Measurements from ENCODE around the gene POLQ. TPM values are rescaled to one million over a fixed set of nuclear protein-coding genes. Genes with fewer than 3 reads are reported as not detected.

Gene POLQ
- total and polyA plus RNA-seq, 2 of the 4 experiments (the other 2 are of a cell fraction), result 1.8 to 5.0 TPM

DNA sequence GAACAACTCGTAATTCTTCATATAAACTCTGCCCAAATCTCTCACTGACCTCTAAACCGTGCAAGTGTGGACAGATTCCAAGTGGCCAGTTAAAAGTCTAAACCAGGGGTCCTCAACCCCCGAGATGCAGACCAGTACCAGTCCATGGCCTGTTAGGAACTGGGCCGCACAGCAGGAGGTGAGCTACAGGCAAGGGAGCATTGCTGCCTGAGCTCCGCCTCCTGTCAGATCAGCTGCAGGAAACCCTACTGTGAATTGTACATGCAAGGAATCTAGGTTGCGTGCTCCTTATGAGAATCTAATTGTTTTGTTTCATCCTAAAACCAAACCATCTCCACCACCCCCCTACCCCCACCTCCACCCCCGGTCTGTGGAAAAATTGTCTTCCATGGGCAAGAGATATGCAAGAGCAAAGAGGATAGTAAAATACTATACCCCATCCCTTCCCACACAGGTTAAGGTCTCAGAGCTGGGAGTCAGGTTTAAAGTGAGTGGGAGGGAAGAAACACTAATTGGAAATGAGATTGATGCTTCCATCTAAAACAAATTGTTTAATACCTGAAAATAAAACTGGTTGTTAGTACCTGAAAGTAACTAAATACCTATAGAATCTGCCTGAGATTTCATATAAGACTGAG lies 54.0 kb downstream of the POLQ start:
- CTCF ChIA-PET, result interaction anchor here (0.6 kb wide), 1 partner anchor 55 kb away, joined by 4 read pairs; no protein-coding TSS in a partner anchor
- Histone ChIP-seq H3K79me1 (ENCODE audit: low read depth in 1 of 2, low read length in 2 of 2) (no peaks in the 10 kb centered on the region), H2BK15ac (ENCODE audit: low read depth, low read length) (no peak overlapping the region), H2AK5ac (ENCODE audit: low read depth, low read length) (no peak overlapping the region), H3K56ac (ENCODE audit: extremely low read depth, insufficient read depth, low read length) (no peak overlapping the region), H3K4me2 (ENCODE audit: low read depth, low read length) (no peak overlapping the region), H3K9me1 (ENCODE audit: insufficient read depth, low read length) (no peaks in the 10 kb centered on the region; the same call in 1 of the 2 replicates), H2AK9ac (replicated peaks; ENCODE audit: low read depth, low read length, poor library complexity) (no peak overlapping the region), H3K9me3 (ENCODE audit: control insufficient read depth, insufficient read depth, low read length) (no peaks in the 10 kb centered on the region), H4K5ac (ENCODE audit: low read depth, low read length) (no peak overlapping the region), H3K27me3 (ENCODE audit: control insufficient read depth, insufficient read depth, low read length) (no peaks in the 10 kb centered on the region), H3K18ac (ENCODE audit: low read depth, low read length) (no peak overlapping the region), H3K4me3 (ENCODE audit: insufficient read depth, low read depth, low read length) (no peak overlapping the region), H3K27ac (ENCODE audit: insufficient read depth, low read length) (no peak overlapping the region), H3K36me3 (ENCODE audit: control insufficient read depth, insufficient read depth, low read length) (peaks cover 5% of the 10 kb centered on the region; the same call in 1 of the 2 replicates), H3K9ac (ENCODE audit: low read depth, low read length) (no peak overlapping the region), H2BK5ac (ENCODE audit: low read depth, low read length, poor library complexity, severe bottlenecking) (no peak overlapping the region), H3K4ac (ENCODE audit: low read depth, low read length) (no peak overlapping the region), H4K8ac (ENCODE audit: low read depth in 2 of 2, low read length in 2 of 2) (no peak overlapping the region), H2BK20ac (ENCODE audit: low read depth, low read length) (no peak overlapping the region), H3K14ac (replicated peaks; ENCODE audit: low read depth, low read length) (no peak overlapping the region), H2AFZ (replicated peaks; ENCODE audit: low read length, poor library complexity) (no peak overlapping the region), H2BK120ac (ENCODE audit: low read depth, low read length) (no peak overlapping the region), H4K20me1 (ENCODE audit: insufficient read depth, low read length) (no peaks in the 10 kb centered on the region), H4K91ac (ENCODE audit: insufficient read depth, low read depth, low read length) (no peak overlapping the region), H3K4me1 (ENCODE audit: control insufficient read depth, insufficient read depth, low read length) (peaks cover 2% of the 10 kb centered on the region; the same call in 1 of the 2 replicates), H3K23ac (ENCODE audit: low read depth, low read length) (no peak overlapping the region)
- WGBS, 2 experiments (ENCODE audit: extremely low coverage in 2 of 2, insufficient read length in 1 of 2), result 93% methylated on average over 3 of the region's 7 CpGs; no CpG with 5 or more reads in 1 of the 2 experiments
- dilution Hi-C loops (cut with HindIII; ENCODE audit: low sequenced_read_pairs, unreplicated experiment), result no loop called here
- BruUV-seq (replicated peaks), result no TSS peak
- DNase-seq (no peak), ATAC-seq (ENCODE audit: low read depth) (no peak)
- in situ Hi-C loops (cut with MboI; ENCODE audit: low sequenced_read_pairs), result loop anchor here (25.0 kb wide), 2 partner anchors 930 to 1055 kb away; no protein-coding TSS in a partner anchor
- POLR2A ChIA-PET (ENCODE audit: unreplicated experiment), result no interaction called here
- TF ChIP-seq, protein P1, sequence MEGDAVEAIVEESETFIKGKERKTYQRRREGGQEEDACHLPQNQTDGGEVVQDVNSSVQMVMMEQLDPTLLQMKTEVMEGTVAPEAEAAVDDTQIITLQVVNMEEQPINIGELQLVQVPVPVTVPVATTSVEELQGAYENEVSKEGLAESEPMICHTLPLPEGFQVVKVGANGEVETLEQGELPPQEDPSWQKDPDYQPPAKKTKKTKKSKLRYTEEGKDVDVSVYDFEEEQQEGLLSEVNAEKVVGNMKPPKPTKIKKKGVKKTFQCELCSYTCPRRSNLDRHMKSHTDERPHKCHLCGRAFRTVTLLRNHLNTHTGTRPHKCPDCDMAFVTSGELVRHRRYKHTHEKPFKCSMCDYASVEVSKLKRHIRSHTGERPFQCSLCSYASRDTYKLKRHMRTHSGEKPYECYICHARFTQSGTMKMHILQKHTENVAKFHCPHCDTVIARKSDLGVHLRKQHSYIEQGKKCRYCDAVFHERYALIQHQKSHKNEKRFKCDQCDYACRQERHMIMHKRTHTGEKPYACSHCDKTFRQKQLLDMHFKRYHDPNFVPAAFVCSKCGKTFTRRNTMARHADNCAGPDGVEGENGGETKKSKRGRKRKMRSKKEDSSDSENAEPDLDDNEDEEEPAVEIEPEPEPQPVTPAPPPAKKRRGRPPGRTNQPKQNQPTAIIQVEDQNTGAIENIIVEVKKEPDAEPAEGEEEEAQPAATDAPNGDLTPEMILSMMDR (conservative IDR thresholded peaks at IDR 0.05; ENCODE audit: low read depth, low read length), result no peak
- TF ChIP-seq RFX5 (IDR thresholded peaks at IDR 0.05; ENCODE audit: low read depth, low read length) (no peak), CEBPB (IDR thresholded peaks at IDR 0.05; ENCODE audit: low read depth, low read length) (no peak), FOS (IDR thresholded peaks at IDR 0.05; ENCODE audit: low read depth, low read length) (no peak), BHLHE40 (IDR thresholded peaks at IDR 0.05; ENCODE audit: low read depth, low read length) (no peak), POLR2A (IDR thresholded peaks at IDR 0.05; ENCODE audit: low read depth, low read length) (no peak), SMC3 (IDR thresholded peaks at IDR 0.05; ENCODE audit: low read depth, low read length) (no peak), RAD21 (IDR thresholded peaks at IDR 0.05; ENCODE audit: low read length) (no peak), MAZ (IDR thresholded peaks at IDR 0.05; ENCODE audit: borderline replicate concordance, low read depth, low read length) (no peak), NFE2L2 (IDR thresholded peaks at IDR 0.05; ENCODE audit: low read depth, low read length) (no peak), CHD1 (IDR thresholded peaks at IDR 0.05; ENCODE audit: low read depth, low read length) (no peak), MAFK (IDR thresholded peaks at IDR 0.05; ENCODE audit: low read depth, low read length) (no peak), MXI1 (IDR thresholded peaks at IDR 0.05; ENCODE audit: borderline replicate concordance, low read depth, low read length) (no peak), RCOR1 (IDR thresholded peaks at IDR 0.05; ENCODE audit: insufficient replicate concordance, low read length) (no peak)
- TF ChIP-seq, protein P2, sequence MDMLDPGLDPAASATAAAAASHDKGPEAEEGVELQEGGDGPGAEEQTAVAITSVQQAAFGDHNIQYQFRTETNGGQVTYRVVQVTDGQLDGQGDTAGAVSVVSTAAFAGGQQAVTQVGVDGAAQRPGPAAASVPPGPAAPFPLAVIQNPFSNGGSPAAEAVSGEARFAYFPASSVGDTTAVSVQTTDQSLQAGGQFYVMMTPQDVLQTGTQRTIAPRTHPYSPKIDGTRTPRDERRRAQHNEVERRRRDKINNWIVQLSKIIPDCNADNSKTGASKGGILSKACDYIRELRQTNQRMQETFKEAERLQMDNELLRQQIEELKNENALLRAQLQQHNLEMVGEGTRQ (IDR thresholded peaks at IDR 0.05; ENCODE audit: low read depth, low read length), result no peak
- TF ChIP-seq, protein P3, sequence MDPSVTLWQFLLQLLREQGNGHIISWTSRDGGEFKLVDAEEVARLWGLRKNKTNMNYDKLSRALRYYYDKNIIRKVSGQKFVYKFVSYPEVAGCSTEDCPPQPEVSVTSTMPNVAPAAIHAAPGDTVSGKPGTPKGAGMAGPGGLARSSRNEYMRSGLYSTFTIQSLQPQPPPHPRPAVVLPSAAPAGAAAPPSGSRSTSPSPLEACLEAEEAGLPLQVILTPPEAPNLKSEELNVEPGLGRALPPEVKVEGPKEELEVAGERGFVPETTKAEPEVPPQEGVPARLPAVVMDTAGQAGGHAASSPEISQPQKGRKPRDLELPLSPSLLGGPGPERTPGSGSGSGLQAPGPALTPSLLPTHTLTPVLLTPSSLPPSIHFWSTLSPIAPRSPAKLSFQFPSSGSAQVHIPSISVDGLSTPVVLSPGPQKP (IDR thresholded peaks at IDR 0.05; ENCODE audit: borderline replicate concordance, low read depth, low read length), result no peak
- intact Hi-C loops (cut with micrococcal nuclease), result no loop called here

Measured in IMR-90 (cell line).